Pancreas (tissue), 10 donors: ENCODE results near the gene LRFN2. TPM values are rescaled to one million over a fixed set of nuclear protein-coding genes. Genes with fewer than 3 reads are reported as not detected.

Experiments used
- ATAC-seq, 4 donors: fragments of 200-7000 bp; cut with Tn5 transposase; one replicate each; pipeline versions ENCODE4 v1.8.0 to v1.9.1; 2020; ENCODE audit warnings: mild to moderate bottlenecking in 4 of 4, moderate library complexity in 4 of 4
- DNase-seq, 6 donors: peaks; one replicate each; pipeline ENCODE4 v3.0.0-alpha.2; 2020
- FAIRE-seq: peaks from 2 replicates; lab custom pipeline; 2012; peaks lifted over from hg19 to GRCh38; lab: Jason Lieb, UNC
- H3K27ac ChIP-seq, 4 donors: fragments of 200-600 bp; sonication (generic); 1 replicate in 3 of 4; 2 replicates in 1 of 4; pipeline versions ENCODE4 v1.5.0 to v1.8.0; 2020
- H3K27me3 ChIP-seq, 4 donors: fragments of 200-600 bp; one replicate each; pipeline ENCODE4 v1.8.0; 2021
- H3K36me3 ChIP-seq, 3 donors: fragments of 200-600 bp; sonication (generic) in 1 of 3; one replicate each; pipeline versions ENCODE4 v1.5.0 to v1.8.0; 2020 to 2021
- H3K4me1 ChIP-seq, 3 donors: fragments of 200-600 bp; one replicate each; pipeline ENCODE4 v1.8.0; 2021
- H3K4me3 ChIP-seq, 4 donors: fragments of 200-600 bp; sonication (generic) in 2 of 4; one replicate each; pipeline versions ENCODE4 v1.5.0 to v1.8.0; 2020 to 2021
- H3K9me3 ChIP-seq, 4 donors: fragments of 200-600 bp; one replicate each; pipeline ENCODE4 v1.8.0; 2021
- CTCF ChIP-seq, 4 donors: fragments of 200-600 bp; sonication (generic) in 3 of 4; IDR thresholded peaks; one replicate each; pipeline versions ENCODE4 v1.5.0 to v1.8.0; 2021; ENCODE audit warnings: antibody characterized with exemption in 4 of 4
- WGBS, 2 donors: extraction: QIAGEN DNeasy Blood & Tissue Kit; methylation state at CpG; one replicate each; pipeline ENCODE4 v1.1.7; 2013; 5-methylcytosine and 5-hydroxymethylcytosine counted together
- intact Hi-C, 3 donors: fragments of 100-400 bp; cut with DNase I; formaldehyde crosslinking; loops; one replicate each; pipeline versions ENCODE4 v1.11.1 to v1.14.2; 2022
- polyA plus RNA-seq, 2 donors: library from polyadenylated mRNA; stranded (reverse); fragments of 200-250 nt; gene quantifications; one replicate each; pipeline ENCODE4 v1.2.3, GENCODE V29; 2013
- total RNA-seq, 6 donors: library from RNA; stranded (reverse); fragmentation: NEBNext Ultra II Directional in 4 of 6; extraction: Animal tissue kit (Norgen Biotek cat#: 25700) in 4 of 6; gene quantifications; one replicate each; pipeline versions ENCODE4 v1.2.1 to v1.2.4, GENCODE V29; 2021 to 2023
- donor health status: healthy with polysubstance abuse.
- donor health status: DM: no; HTN: no; CAD: no; lungs with moderate emphysema.
- donor health status: DM: no; HTN: no; CAD: no.
- donor health status: control.
- donor health status: control.
- donor health status: Bipolar disorder and iron deficiency.
- donor health status: DM: yes; HTN: yes; CAD: no.
- donor health status: DM: no; HTN: no; CAD: no.
- donor health status: DM: no; HTN: no; CAD: no.
- donor health status: DM: yes; HTN: yes; CAD: no.

Gene LRFN2
- total and polyA plus RNA-seq, 8 donors = 0.22 to 1.5 (median 0.54) TPM

GRCh38 chr6:40444312-40444711 lies 142.9 kb downstream of the LRFN2 start:
- no peaks in the 10 kb centered on the region for H3K36me3 ChIP-seq
- ATAC-seq = no peak
- no peak for DNase-seq
- FAIRE-seq = no peak
- H3K4me3 ChIP-seq = no peak overlapping the region
- H3K27me3 ChIP-seq = no peaks in the 10 kb centered on the region
- H3K4me1 ChIP-seq = no peaks in the 10 kb centered on the region
- H3K9me3 ChIP-seq = no peaks in the 10 kb centered on the region
- intact Hi-C loops = no loop called here
- H3K27ac ChIP-seq = no peak overlapping the region
- 78 to 85% methylated on average over 3 of the region's 3 CpGs for WGBS, 2 donors
- TF ChIP-seq CTCF (IDR thresholded peaks at IDR 0.05) = no peak

- intact Hi-C loops = no loop called here
- Histone ChIP-seq H3K9me3 (no peaks in the 10 kb centered on the region), H3K4me3 (no peak overlapping the region), H3K27me3 (no peaks in the 10 kb centered on the region), H3K27ac (no peak overlapping the region), H3K4me1 (no peaks in the 10 kb centered on the region), H3K36me3 (no peaks in the 10 kb centered on the region)
- no peak for DNase-seq
- no peak for ATAC-seq
- FAIRE-seq = no peak
- 96 to 97% methylated on average over 2 of the region's 2 CpGs for WGBS, 2 donors
- no peak for TF ChIP-seq CTCF (IDR thresholded peaks at IDR 0.05)
Measured at GRCh38 chr6:40443842-40444241, 143.3 kb downstream of the LRFN2 start.

GRCh38 chr6:40442591-40442990 lies 144.6 kb downstream of the LRFN2 start:
- ATAC-seq = no peak
- no peaks in the 10 kb centered on the region for H3K4me1 ChIP-seq
- no peaks in the 10 kb centered on the region for H3K27me3 ChIP-seq
- no peak for DNase-seq
- no peak for FAIRE-seq
- TF ChIP-seq CTCF (IDR thresholded peaks at IDR 0.05) = no peak
- H3K4me3 ChIP-seq = no peak overlapping the region
- no peaks in the 10 kb centered on the region for H3K36me3 ChIP-seq
- WGBS, 2 donors = 95 to 97% methylated on average over 3 of the region's 3 CpGs
- intact Hi-C loops = no loop called here
- H3K27ac ChIP-seq = no peak overlapping the region
- no peaks in the 10 kb centered on the region for H3K9me3 ChIP-seq

GRCh38 chr6:40441150-40441549 lies 146.0 kb downstream of the LRFN2 start:
- Histone ChIP-seq H3K27ac (no peak overlapping the region), H3K36me3 (no peaks in the 10 kb centered on the region), H3K9me3 (no peaks in the 10 kb centered on the region), H3K4me3 (no peak overlapping the region), H3K4me1 (no peaks in the 10 kb centered on the region), H3K27me3 (no peaks in the 10 kb centered on the region)
- TF ChIP-seq CTCF (IDR thresholded peaks at IDR 0.05) = no peak
- intact Hi-C loops = no loop called here
- 90 to 92% methylated on average over 12 of the region's 12 CpGs for WGBS, 2 donors
- FAIRE-seq (no peak), DNase-seq (no peak), ATAC-seq (no peak)

- no peaks in the 10 kb centered on the region for H3K27me3 ChIP-seq
- H3K4me3 ChIP-seq = no peak overlapping the region
- WGBS, 2 donors = 42 to 67% methylated on average over 6 of the region's 6 CpGs
- ATAC-seq (peak in 1 of 4 donors; percentile 35), DNase-seq (no peak), FAIRE-seq (no peak)
- H3K9me3 ChIP-seq = no peaks in the 10 kb centered on the region
- H3K27ac ChIP-seq = no peak overlapping the region
- no peaks in the 10 kb centered on the region for H3K36me3 ChIP-seq
- no peaks in the 10 kb centered on the region for H3K4me1 ChIP-seq
- TF ChIP-seq CTCF (IDR thresholded peaks at IDR 0.05) = no peak
- intact Hi-C loops = no loop called here
Measured at GRCh38 chr6:40440053-40440452, 147.1 kb downstream of the LRFN2 start.
